ENCODE data around the gene C1orf116.

C1orf116 gene

GRCh38 chr1:207017615-207018559 is 14.7 kb downstream of the C1orf116 start:
- Histone ChIP-seq H3K27ac (no peak overlapping the region), H3K9me3 (no peaks in the 10 kb centered on the region), H3K4me3 (ENCODE audit: low read depth in 1 of 2, low read length in 1 of 2) (no peak overlapping the region), H3K36me3 (no peaks in the 10 kb centered on the region), H3K27me3 (peaks cover 1% of the 10 kb centered on the region), H3K4me1 (ENCODE audit: control insufficient read depth in 1 of 2, insufficient read depth in 1 of 2, low read depth in 1 of 2, low read length in 1 of 2) (no peaks in the 10 kb centered on the region)
- TF ChIP-seq, protein P1, sequence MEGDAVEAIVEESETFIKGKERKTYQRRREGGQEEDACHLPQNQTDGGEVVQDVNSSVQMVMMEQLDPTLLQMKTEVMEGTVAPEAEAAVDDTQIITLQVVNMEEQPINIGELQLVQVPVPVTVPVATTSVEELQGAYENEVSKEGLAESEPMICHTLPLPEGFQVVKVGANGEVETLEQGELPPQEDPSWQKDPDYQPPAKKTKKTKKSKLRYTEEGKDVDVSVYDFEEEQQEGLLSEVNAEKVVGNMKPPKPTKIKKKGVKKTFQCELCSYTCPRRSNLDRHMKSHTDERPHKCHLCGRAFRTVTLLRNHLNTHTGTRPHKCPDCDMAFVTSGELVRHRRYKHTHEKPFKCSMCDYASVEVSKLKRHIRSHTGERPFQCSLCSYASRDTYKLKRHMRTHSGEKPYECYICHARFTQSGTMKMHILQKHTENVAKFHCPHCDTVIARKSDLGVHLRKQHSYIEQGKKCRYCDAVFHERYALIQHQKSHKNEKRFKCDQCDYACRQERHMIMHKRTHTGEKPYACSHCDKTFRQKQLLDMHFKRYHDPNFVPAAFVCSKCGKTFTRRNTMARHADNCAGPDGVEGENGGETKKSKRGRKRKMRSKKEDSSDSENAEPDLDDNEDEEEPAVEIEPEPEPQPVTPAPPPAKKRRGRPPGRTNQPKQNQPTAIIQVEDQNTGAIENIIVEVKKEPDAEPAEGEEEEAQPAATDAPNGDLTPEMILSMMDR (IDR thresholded peaks at IDR 0.05), result no peak

GRCh38 chr1:207015791-207016190 is 16.8 kb downstream of the C1orf116 start:
- TF ChIP-seq, protein P1 (IDR thresholded peaks at IDR 0.05), result no peak
- H3K9me3 ChIP-seq, result no peaks in the 10 kb centered on the region
- H3K36me3 ChIP-seq, result no peaks in the 10 kb centered on the region
- peaks cover 9% of the 10 kb centered on the region for H3K27me3 ChIP-seq
- H3K4me3 ChIP-seq (ENCODE audit: low read depth in 1 of 2, low read length in 1 of 2), result no peak overlapping the region
- H3K4me1 ChIP-seq (ENCODE audit: control insufficient read depth in 1 of 2, insufficient read depth in 1 of 2, low read depth in 1 of 2, low read length in 1 of 2), result no peaks in the 10 kb centered on the region
- no peak overlapping the region for H3K27ac ChIP-seq

DNA sequence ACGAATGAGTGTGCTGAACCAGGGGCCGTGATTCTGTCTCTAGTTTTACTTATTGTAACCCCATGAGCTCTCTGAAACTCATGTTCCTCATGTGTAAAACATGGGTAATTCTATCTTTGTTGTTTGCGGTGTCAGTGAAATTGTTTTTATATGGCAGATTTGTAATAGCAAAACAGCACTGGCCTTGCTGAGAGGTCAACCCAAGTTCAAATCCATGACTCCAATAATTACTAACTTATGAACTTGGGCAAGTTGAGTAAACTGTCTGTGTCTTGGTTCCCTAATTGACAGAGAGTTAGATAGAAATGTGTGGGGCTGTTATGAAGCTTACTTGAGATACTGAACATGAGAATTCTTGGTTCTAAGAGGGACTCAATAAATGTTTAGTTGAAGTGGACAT is 17.8 kb downstream of the C1orf116 start:
- Histone ChIP-seq H3K27me3 (peaks cover 9% of the 10 kb centered on the region), H3K27ac (no peak overlapping the region), H3K9me3 (no peaks in the 10 kb centered on the region), H3K4me3 (ENCODE audit: low read depth in 1 of 2, low read length in 1 of 2) (no peak overlapping the region), H3K4me1 (ENCODE audit: control insufficient read depth in 1 of 2, insufficient read depth in 1 of 2, low read depth in 1 of 2, low read length in 1 of 2) (no peaks in the 10 kb centered on the region), H3K36me3 (no peaks in the 10 kb centered on the region)
- TF ChIP-seq, protein P1 (IDR thresholded peaks at IDR 0.05), result no peak

DNA sequence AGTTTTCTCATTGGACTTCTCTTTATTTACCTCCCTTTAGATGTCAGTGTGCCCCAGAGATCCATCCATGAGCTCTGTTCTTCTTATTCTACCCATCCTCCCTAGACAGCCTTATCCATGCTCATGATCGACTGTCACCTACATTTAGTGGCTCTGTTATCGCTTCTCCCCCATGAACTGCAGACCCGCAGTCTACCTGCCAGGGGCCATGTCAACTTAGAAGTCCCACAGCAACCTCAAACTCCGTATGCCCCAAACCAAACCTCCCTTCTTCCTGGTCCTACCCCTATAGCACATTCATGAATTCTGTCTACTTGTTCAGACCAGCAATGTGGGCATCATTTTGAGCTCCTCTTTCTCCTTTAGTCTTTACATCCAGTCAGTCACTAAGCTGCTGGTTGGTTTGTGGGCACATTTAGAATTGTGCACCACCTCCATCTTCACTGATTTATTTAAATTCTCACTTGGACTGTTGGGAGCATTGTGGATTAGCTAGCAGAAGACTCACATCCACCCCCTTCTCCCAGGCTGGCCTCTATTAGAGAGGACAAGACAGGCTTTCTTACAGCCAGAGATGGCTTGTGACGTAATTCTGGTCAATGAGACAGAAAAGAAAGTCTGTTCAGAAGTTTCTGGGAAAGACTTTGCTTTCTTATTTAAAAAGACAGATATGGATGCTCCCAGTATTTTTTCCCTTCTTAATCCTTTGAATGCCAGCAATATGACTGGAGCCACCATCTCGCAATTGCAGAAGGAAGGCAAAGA is 19.1 kb downstream of the C1orf116 start:
- H3K9me3 ChIP-seq, result no peaks in the 10 kb centered on the region
- TF ChIP-seq, protein P1 (IDR thresholded peaks at IDR 0.05), result no peak

DNA sequence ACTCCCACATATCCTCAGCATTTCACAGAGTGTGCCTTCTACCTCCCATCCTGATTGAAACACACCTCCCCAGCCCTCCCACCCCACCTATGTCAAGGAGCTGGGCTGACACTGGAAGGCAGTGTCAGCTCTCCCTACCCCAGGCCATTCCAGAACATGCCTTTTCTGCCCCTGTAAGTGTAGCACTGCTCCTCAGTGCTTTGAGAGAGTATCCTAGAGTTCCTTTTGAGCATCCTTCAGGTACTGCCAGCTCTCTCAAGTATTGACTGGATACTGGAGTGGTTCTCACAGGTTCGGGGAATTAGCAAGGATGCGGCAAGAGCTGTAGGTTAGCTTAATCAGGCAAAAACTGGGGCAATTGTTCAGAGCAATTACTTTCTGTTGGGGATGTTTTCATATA is 21.8 kb downstream of the C1orf116 start:
- Histone ChIP-seq H3K27ac (no peak overlapping the region), H3K9me3 (no peaks in the 10 kb centered on the region), H3K27me3 (peaks cover 9% of the 10 kb centered on the region), H3K36me3 (no peaks in the 10 kb centered on the region), H3K4me1 (ENCODE audit: control insufficient read depth in 1 of 2, insufficient read depth in 1 of 2, low read depth in 1 of 2, low read length in 1 of 2) (no peaks in the 10 kb centered on the region), H3K4me3 (ENCODE audit: low read depth in 1 of 2, low read length in 1 of 2) (no peak overlapping the region)
- TF ChIP-seq, protein P1 (IDR thresholded peaks at IDR 0.05), result no peak

More for the DNA sequence above, 19.1 kb downstream of the C1orf116 start:
- no peaks in the 10 kb centered on the region for H3K36me3 ChIP-seq
- peaks cover 9% of the 10 kb centered on the region for H3K27me3 ChIP-seq
- no peaks in the 10 kb centered on the region for H3K4me1 ChIP-seq (ENCODE audit: control insufficient read depth in 1 of 2, insufficient read depth in 1 of 2, low read depth in 1 of 2, low read length in 1 of 2)
- no peak overlapping the region for H3K4me3 ChIP-seq (ENCODE audit: low read depth in 1 of 2, low read length in 1 of 2)
- no peak overlapping the region for H3K27ac ChIP-seq

All from neutrophil (primary cell).